ENCODE data around the gene KCTD4.

GRCh38 chr13:45166858-45167257 is 34.0 kb downstream of the KCTD4 start:
- TF ChIP-seq CTCF (optimal IDR thresholded peaks at IDR 0.05 in 1 of 3, IDR thresholded peaks at IDR 0.05 in 1 of 3, conservative IDR thresholded peaks at IDR 0.05 in 1 of 3; ENCODE audit: extremely low read depth in 1 of 3, insufficient read depth in 2 of 3, low read length in 3 of 3) (no peak), EZH2 (IDR thresholded peaks at IDR 0.05; ENCODE audit: low read length) (no peak)

All from keratinocyte (primary cell).